Measurements from ENCODE around the gene STK32A. TPM values are rescaled to one million over a fixed set of nuclear protein-coding genes. Genes with fewer than 3 reads are reported as not detected.

Gene STK32A
- total RNA-seq, 1 experiment from 2014 or later = 0.16 TPM

GRCh38 chr5:147245381-147246165 lies 10.7 kb downstream of the STK32A start:
- CTCF ChIA-PET = no interaction called here
- no peaks in the 10 kb centered on the region for H3K27me3 ChIP-seq (replicated peaks; ENCODE audit: control insufficient read depth, insufficient read depth, low read length)
- intact Hi-C loops (cut with micrococcal nuclease; ENCODE audit: unreplicated experiment) = no loop called here

DNA sequence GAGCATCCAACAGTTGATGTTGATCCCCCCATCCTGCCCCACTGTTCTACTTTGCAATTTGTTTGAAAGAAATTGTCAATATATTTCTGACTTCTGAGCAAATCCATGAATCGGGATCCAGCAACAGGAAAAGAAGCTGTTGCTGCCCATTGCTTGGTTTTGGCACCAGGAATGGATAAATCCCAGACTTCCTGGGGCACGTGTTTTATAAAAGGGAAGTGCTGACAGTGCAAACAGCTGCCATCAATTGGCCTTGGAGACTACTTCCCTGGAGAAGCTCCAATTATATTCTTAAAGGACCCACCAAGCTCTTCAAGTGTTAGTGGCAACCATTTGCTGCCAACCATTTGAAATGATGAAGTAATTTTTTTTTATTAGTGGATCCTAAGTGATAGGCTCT lies 13.7 kb downstream of the STK32A start:
- Histone ChIP-seq H3K36me3 (ENCODE audit: control insufficient read depth, insufficient read depth, low read length) (no peaks in the 10 kb centered on the region), H3K27me3 (replicated peaks; ENCODE audit: control insufficient read depth, insufficient read depth, low read length) (no peaks in the 10 kb centered on the region), H3K4me3 (ENCODE audit: low read depth, low read length) (no peak overlapping the region), H3K4me1 (no peaks in the 10 kb centered on the region), H3K9me3 (no peaks in the 10 kb centered on the region)
- POLR2A ChIA-PET = no interaction called here
- H3K4me1 Mint-ChIP-seq (ENCODE audit: low read depth, unreplicated experiment) = no peaks in the 10 kb centered on the region
- H3K27ac Mint-ChIP-seq (ENCODE audit: unreplicated experiment) = no peak overlapping the region
- TF ChIP-seq, protein P1, sequence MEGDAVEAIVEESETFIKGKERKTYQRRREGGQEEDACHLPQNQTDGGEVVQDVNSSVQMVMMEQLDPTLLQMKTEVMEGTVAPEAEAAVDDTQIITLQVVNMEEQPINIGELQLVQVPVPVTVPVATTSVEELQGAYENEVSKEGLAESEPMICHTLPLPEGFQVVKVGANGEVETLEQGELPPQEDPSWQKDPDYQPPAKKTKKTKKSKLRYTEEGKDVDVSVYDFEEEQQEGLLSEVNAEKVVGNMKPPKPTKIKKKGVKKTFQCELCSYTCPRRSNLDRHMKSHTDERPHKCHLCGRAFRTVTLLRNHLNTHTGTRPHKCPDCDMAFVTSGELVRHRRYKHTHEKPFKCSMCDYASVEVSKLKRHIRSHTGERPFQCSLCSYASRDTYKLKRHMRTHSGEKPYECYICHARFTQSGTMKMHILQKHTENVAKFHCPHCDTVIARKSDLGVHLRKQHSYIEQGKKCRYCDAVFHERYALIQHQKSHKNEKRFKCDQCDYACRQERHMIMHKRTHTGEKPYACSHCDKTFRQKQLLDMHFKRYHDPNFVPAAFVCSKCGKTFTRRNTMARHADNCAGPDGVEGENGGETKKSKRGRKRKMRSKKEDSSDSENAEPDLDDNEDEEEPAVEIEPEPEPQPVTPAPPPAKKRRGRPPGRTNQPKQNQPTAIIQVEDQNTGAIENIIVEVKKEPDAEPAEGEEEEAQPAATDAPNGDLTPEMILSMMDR (IDR thresholded peaks at IDR 0.05; ENCODE audit: insufficient read depth in 1 of 2, low read depth in 1 of 2, low read length in 1 of 2, severe bottlenecking in 1 of 2, unreplicated experiment in 1 of 2) = no peak
- H3K27me3 Mint-ChIP-seq (ENCODE audit: insufficient read depth, unreplicated experiment) = peaks cover 7% of the 10 kb centered on the region
- H3K36me3 Mint-ChIP-seq (ENCODE audit: insufficient read depth, unreplicated experiment) = no peaks in the 10 kb centered on the region
- no peak overlapping the region for H3K4me3 Mint-ChIP-seq (ENCODE audit: unreplicated experiment)
- CTCF ChIA-PET = no interaction called here
- DNase-seq = no peak
- BruUV-seq (replicated peaks) = no TSS peak
- intact Hi-C loops (cut with micrococcal nuclease; ENCODE audit: unreplicated experiment) = no loop called here
- H3K9me3 Mint-ChIP-seq (ENCODE audit: unreplicated experiment) = peaks cover 10% of the 10 kb centered on the region

More at GRCh38 chr5:147245381-147246165, 10.7 kb downstream of the STK32A start:
- no peaks in the 10 kb centered on the region for H3K4me1 ChIP-seq
- POLR2A ChIA-PET = no interaction called here
- no peak overlapping the region for H3K27ac Mint-ChIP-seq (ENCODE audit: unreplicated experiment)
- H3K27me3 Mint-ChIP-seq (ENCODE audit: insufficient read depth, unreplicated experiment) = peaks cover 7% of the 10 kb centered on the region
- TF ChIP-seq, protein P1 (IDR thresholded peaks at IDR 0.05; ENCODE audit: insufficient read depth in 1 of 2, low read depth in 1 of 2, low read length in 1 of 2, severe bottlenecking in 1 of 2, unreplicated experiment in 1 of 2) = no peak
- H3K4me3 ChIP-seq (ENCODE audit: low read depth, low read length) = no peak overlapping the region
- no peaks in the 10 kb centered on the region for H3K36me3 ChIP-seq (ENCODE audit: control insufficient read depth, insufficient read depth, low read length)
- no peaks in the 10 kb centered on the region for H3K36me3 Mint-ChIP-seq (ENCODE audit: insufficient read depth, unreplicated experiment)
- peaks cover 7% of the 10 kb centered on the region for H3K9me3 Mint-ChIP-seq (ENCODE audit: unreplicated experiment)
- H3K9me3 ChIP-seq = no peaks in the 10 kb centered on the region
- no peak overlapping the region for H3K4me3 Mint-ChIP-seq (ENCODE audit: unreplicated experiment)
- no TSS peak for BruUV-seq (replicated peaks)
- no peak for DNase-seq
- no peaks in the 10 kb centered on the region for H3K4me1 Mint-ChIP-seq (ENCODE audit: low read depth, unreplicated experiment)

DNA sequence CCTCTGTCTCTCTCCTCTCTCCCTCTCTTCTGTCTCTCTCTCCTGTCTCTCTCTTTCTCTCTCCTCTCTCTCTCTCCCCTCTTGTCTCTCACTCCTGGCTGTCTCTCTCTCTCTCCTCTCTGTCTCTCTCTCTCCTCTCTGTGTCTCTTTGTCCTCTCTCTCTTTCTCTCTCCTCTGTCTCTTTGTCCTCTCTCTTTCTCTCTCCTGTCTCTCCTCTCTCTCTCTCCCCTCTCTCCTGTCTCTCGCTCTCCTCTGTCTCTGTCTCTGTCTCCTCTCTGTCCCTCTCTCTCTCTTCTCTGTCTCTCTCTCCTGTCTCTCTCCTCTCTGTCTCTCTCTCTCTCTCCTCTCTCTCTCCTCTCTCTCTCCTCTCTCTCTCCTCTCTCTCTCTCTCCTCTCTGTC lies 25.0 kb downstream of the STK32A start:
- POLR2A ChIA-PET = no interaction called here
- Histone ChIP-seq H3K4me1 (no peaks in the 10 kb centered on the region), H3K27me3 (replicated peaks; ENCODE audit: control insufficient read depth, insufficient read depth, low read length) (0 out of 2 replicates have a peak, but pooled peaks cover 1% of the 10 kb centered on the region), H3K36me3 (ENCODE audit: control insufficient read depth, insufficient read depth, low read length) (no peaks in the 10 kb centered on the region), H3K4me3 (ENCODE audit: low read depth, low read length) (no peak overlapping the region), H3K9me3 (no peaks in the 10 kb centered on the region)
- H3K4me3 Mint-ChIP-seq (ENCODE audit: unreplicated experiment) = no peak overlapping the region
- H3K4me1 Mint-ChIP-seq (ENCODE audit: low read depth, unreplicated experiment) = no peaks in the 10 kb centered on the region
- DNase-seq = no peak
- no peak overlapping the region for H3K27ac Mint-ChIP-seq (ENCODE audit: unreplicated experiment)
- H3K36me3 Mint-ChIP-seq (ENCODE audit: insufficient read depth, unreplicated experiment) = no peaks in the 10 kb centered on the region
- H3K27me3 Mint-ChIP-seq (ENCODE audit: insufficient read depth, unreplicated experiment) = peaks cover 37% of the 10 kb centered on the region
- intact Hi-C loops (cut with micrococcal nuclease; ENCODE audit: unreplicated experiment) = no loop called here
- TF ChIP-seq, protein P1 (IDR thresholded peaks at IDR 0.05; ENCODE audit: insufficient read depth in 1 of 2, low read depth in 1 of 2, low read length in 1 of 2, severe bottlenecking in 1 of 2, unreplicated experiment in 1 of 2) = no peak
- no peaks in the 10 kb centered on the region for H3K9me3 Mint-ChIP-seq (ENCODE audit: unreplicated experiment)
- CTCF ChIA-PET = no interaction called here
- no TSS peak for BruUV-seq (replicated peaks)

Measured in Caco-2 (cell line).